NCI-H748 (cell line): ENCODE measurements around the gene DDI1.

Experiments used
- DNase-seq: peaks from one replicate; lab custom pipeline; 2025; ENCODE audit not compliant: unreplicated experiment; lab: John Stamatoyannopoulos, UW

DDI1 gene

GRCh38 chr11:104075706-104076105 is 39.3 kb downstream of the DDI1 start:
- no peak for DNase-seq

GRCh38 chr11:104076455-104076854 is 40.0 kb downstream of the DDI1 start:
- no peak for DNase-seq

- DNase-seq, result no peak
Measured at GRCh38 chr11:104078245-104078644, 41.8 kb downstream of the DDI1 start.

GRCh38 chr11:104078995-104079394 is 42.6 kb downstream of the DDI1 start:
- DNase-seq, result no peak

GRCh38 chr11:104086621-104087020 is 50.2 kb downstream of the DDI1 start:
- no peak for DNase-seq
